ENCODE data around the gene SLC9A5.

- no peak for TF ChIP-seq CHD4 (IDR thresholded peaks at IDR 0.05; ENCODE audit: insufficient read depth, insufficient replicate concordance, low read depth, low read length, poor library complexity, severe bottlenecking)
- no peak for TF ChIP-seq RCOR1 (IDR thresholded peaks at IDR 0.05; ENCODE audit: borderline replicate concordance in 1 of 2, low read depth in 2 of 2, low read length in 2 of 2)
- TF ChIP-seq EP300 (IDR thresholded peaks at IDR 0.05; ENCODE audit: low read length), result no peak
- no peak for TF ChIP-seq ZNF384 (IDR thresholded peaks at IDR 0.05; ENCODE audit: low read depth, low read length)
- TF ChIP-seq BHLHE40 (IDR thresholded peaks at IDR 0.05; ENCODE audit: low read length), result no peak
Measured at GRCh38 chr16:67281536-67282446, 33.0 kb downstream of the SLC9A5 start.

All from K562 (cell line).